Measurements from ENCODE around the gene LRRTM1. TPM values are rescaled to one million over a fixed set of nuclear protein-coding genes. Genes with fewer than 3 reads are reported as not detected.
A peak's percentile ranks its signal among the peaks of the same experiment; 100 is the strongest.

Gene LRRTM1, protein sequence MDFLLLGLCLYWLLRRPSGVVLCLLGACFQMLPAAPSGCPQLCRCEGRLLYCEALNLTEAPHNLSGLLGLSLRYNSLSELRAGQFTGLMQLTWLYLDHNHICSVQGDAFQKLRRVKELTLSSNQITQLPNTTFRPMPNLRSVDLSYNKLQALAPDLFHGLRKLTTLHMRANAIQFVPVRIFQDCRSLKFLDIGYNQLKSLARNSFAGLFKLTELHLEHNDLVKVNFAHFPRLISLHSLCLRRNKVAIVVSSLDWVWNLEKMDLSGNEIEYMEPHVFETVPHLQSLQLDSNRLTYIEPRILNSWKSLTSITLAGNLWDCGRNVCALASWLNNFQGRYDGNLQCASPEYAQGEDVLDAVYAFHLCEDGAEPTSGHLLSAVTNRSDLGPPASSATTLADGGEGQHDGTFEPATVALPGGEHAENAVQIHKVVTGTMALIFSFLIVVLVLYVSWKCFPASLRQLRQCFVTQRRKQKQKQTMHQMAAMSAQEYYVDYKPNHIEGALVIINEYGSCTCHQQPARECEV
- total RNA-seq: 0.27 TPM
- 1 to 10 TPM in 2 of 8 donors, under 1 TPM in 6; 0.40 to 1.7 (median 0.65) TPM for polyA plus RNA-seq (ENCODE audit: insufficient read depth in 1 of 8, insufficient read length in 8 of 8, low replicate concordance in 1 of 8)
- long read RNA-seq, donor 1: 0 reads
- long read RNA-seq, donor 2: 0 reads
- long read RNA-seq, donor 3: 0 reads
- long read RNA-seq, donor 4: 0 reads
- long read RNA-seq, donor 5, partial matches to known transcripts: 0 of 1 reads
- long read RNA-seq, donor 5, other reads (novel, unspliced or antisense): 0 of 1 reads
- long read RNA-seq, donor 6: 0 reads
- long read RNA-seq, donor 7: 0 reads
- long read RNA-seq, donor 8: 0 reads
- long read RNA-seq, donor 9: 0 reads
- long read RNA-seq, donor 10: 0 reads
- long read RNA-seq, donor 11, partial matches to known transcripts: 0 of 1 reads
- long read RNA-seq, donor 11, other reads (novel, unspliced or antisense): 0 of 1 reads

GRCh38 chr2:80303909-80304837 is at the start of gene LRRTM1:
LRRTM1 (minus strand) TSS chr2:80304752; CDS start chr2:80303819, 933 bp downstream.
- peak within 1 kb of the TSS; percentile 34 for H3K4me3 ChIP-seq (ENCODE audit: low read length)
- H3K9me3 ChIP-seq (replicated peaks; ENCODE audit: control insufficient read depth, low read depth, low read length): no peaks in the 10 kb centered on the region
- WGBS (ENCODE audit: insufficient coverage): 0% methylated on average over 30 of the region's 64 CpGs
- peak; percentile 30 for DNase-seq
- H3K27me3 ChIP-seq (ENCODE audit: control insufficient read depth, insufficient read depth, low read length): peaks cover 56% of the 10 kb centered on the region
- no peak within 1 kb of the TSS for H3K27ac ChIP-seq (ENCODE audit: low read length)
- H3K36me3 ChIP-seq (ENCODE audit: control insufficient read depth, insufficient read depth, low read length): no peaks in the 10 kb centered on the region
- peaks cover 20% of the 10 kb centered on the region for H3K4me1 ChIP-seq (ENCODE audit: control insufficient read depth, insufficient read depth, low read length)

DNA sequence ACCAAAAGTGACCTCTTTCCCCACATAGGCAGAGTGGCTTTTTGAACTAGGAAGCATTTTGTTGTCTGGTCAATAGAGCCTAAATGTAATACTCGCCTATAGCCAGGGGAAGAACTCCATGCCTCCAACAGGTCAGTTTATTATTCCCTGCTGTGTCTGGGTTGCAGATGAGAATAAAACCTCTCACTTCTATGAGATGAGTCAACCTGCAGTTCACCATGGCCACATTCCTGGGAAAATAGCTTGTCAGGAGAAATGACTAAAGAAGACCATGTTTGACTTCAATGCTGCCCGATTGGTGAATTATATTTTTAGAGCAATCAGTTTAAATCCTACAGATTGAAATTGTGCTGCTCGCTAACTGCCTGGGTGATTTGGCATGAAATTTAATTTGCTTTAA is 46.7 kb upstream of the LRRTM1 start:
- no peak for DNase-seq
- Histone ChIP-seq H3K36me3 (ENCODE audit: control insufficient read depth, insufficient read depth, low read length) (no peaks in the 10 kb centered on the region), H3K4me1 (ENCODE audit: control insufficient read depth, insufficient read depth, low read length) (no peaks in the 10 kb centered on the region), H3K27me3 (ENCODE audit: control insufficient read depth, insufficient read depth, low read length) (no peaks in the 10 kb centered on the region), H3K9me3 (replicated peaks; ENCODE audit: control insufficient read depth, low read depth, low read length) (no peaks in the 10 kb centered on the region), H3K4me3 (ENCODE audit: low read length) (no peak overlapping the region), H3K27ac (ENCODE audit: low read length) (no peak overlapping the region)
- 83% methylated on average over 2 of the region's 3 CpGs for WGBS (ENCODE audit: insufficient coverage)

DNA sequence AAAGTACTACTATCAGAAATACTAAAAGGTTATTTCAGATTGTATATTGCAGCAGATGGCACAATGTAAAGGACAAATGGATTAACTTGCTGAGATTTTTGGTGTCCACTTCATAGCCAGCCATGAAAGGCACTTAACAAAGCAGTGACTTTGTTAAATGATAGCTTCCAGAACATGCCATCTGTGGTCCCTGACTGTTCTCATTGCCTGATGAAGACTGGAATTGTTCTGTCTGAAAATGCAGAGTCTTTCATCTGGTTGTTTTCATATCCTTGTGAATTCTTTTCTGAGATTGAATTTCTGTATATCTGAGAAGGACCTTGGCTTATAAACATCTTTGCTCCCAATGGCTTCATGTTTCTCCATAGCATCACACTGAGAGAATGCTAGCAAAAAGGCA is 44.4 kb upstream of the LRRTM1 start:
- Histone ChIP-seq H3K36me3 (ENCODE audit: control insufficient read depth, insufficient read depth, low read length) (no peaks in the 10 kb centered on the region), H3K4me1 (ENCODE audit: control insufficient read depth, insufficient read depth, low read length) (no peaks in the 10 kb centered on the region), H3K27me3 (ENCODE audit: control insufficient read depth, insufficient read depth, low read length) (no peaks in the 10 kb centered on the region), H3K4me3 (ENCODE audit: low read length) (no peak overlapping the region), H3K9me3 (replicated peaks; ENCODE audit: control insufficient read depth, low read depth, low read length) (no peaks in the 10 kb centered on the region), H3K27ac (ENCODE audit: low read length) (no peak overlapping the region)
- no peak for DNase-seq

DNA sequence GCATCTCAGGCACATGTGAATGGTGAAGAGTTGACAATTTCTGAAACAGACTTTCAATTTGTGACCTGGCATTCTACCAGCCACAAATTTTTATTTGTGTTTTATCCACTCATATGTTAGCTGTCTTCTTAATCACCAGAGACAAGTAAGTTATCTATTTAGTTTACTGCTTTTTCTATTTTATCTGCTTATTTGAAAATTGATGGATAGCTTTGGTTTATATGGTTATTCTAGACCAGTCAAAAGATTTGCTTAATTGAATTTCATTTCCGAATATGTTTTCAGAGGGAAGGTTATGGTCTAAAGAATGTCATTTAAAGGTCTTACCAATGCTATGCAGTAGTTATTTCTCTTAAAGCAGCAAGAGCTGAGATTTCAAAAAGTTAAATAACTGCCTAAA is 43.5 kb upstream of the LRRTM1 start:
- Histone ChIP-seq H3K27ac (ENCODE audit: low read length) (no peak overlapping the region), H3K9me3 (replicated peaks; ENCODE audit: control insufficient read depth, low read depth, low read length) (no peaks in the 10 kb centered on the region), H3K36me3 (ENCODE audit: control insufficient read depth, insufficient read depth, low read length) (no peaks in the 10 kb centered on the region), H3K4me1 (ENCODE audit: control insufficient read depth, insufficient read depth, low read length) (no peaks in the 10 kb centered on the region), H3K27me3 (ENCODE audit: control insufficient read depth, insufficient read depth, low read length) (no peaks in the 10 kb centered on the region), H3K4me3 (ENCODE audit: low read length) (no peak overlapping the region)
- DNase-seq: no peak
- no CpG with 5 or more reads among the region's 1 CpG for WGBS (ENCODE audit: insufficient coverage)

GRCh38 chr2:80340022-80340421 is 35.5 kb upstream of the LRRTM1 start:
- Histone ChIP-seq H3K9me3 (replicated peaks; ENCODE audit: control insufficient read depth, low read depth, low read length) (no peaks in the 10 kb centered on the region), H3K4me3 (ENCODE audit: low read length) (no peak overlapping the region), H3K4me1 (ENCODE audit: control insufficient read depth, insufficient read depth, low read length) (no peaks in the 10 kb centered on the region), H3K27me3 (ENCODE audit: control insufficient read depth, insufficient read depth, low read length) (no peaks in the 10 kb centered on the region), H3K27ac (ENCODE audit: low read length) (no peak overlapping the region), H3K36me3 (ENCODE audit: control insufficient read depth, insufficient read depth, low read length) (no peaks in the 10 kb centered on the region)
- no CpG with 5 or more reads among the region's 3 CpGs for WGBS (ENCODE audit: insufficient coverage)
- DNase-seq: no peak

- no CpG with 5 or more reads among the region's 2 CpGs for WGBS (ENCODE audit: insufficient coverage)
- Histone ChIP-seq H3K36me3 (ENCODE audit: control insufficient read depth, insufficient read depth, low read length) (no peaks in the 10 kb centered on the region), H3K4me3 (ENCODE audit: low read length) (no peak overlapping the region), H3K27me3 (ENCODE audit: control insufficient read depth, insufficient read depth, low read length) (no peaks in the 10 kb centered on the region), H3K27ac (ENCODE audit: low read length) (no peak overlapping the region), H3K9me3 (replicated peaks; ENCODE audit: control insufficient read depth, low read depth, low read length) (no peaks in the 10 kb centered on the region), H3K4me1 (ENCODE audit: control insufficient read depth, insufficient read depth, low read length) (no peaks in the 10 kb centered on the region)
- no peak for DNase-seq
These were observed 34.2 kb upstream of the LRRTM1 start for GRCh38 chr2:80338794-80339193.

GRCh38 chr2:80335411-80335810 is 30.9 kb upstream of the LRRTM1 start:
- no peaks in the 10 kb centered on the region for H3K4me1 ChIP-seq (ENCODE audit: control insufficient read depth, insufficient read depth, low read length)
- H3K36me3 ChIP-seq (ENCODE audit: control insufficient read depth, insufficient read depth, low read length): no peaks in the 10 kb centered on the region
- no peaks in the 10 kb centered on the region for H3K27me3 ChIP-seq (ENCODE audit: control insufficient read depth, insufficient read depth, low read length)
- H3K4me3 ChIP-seq (ENCODE audit: low read length): no peak overlapping the region
- no peak overlapping the region for H3K27ac ChIP-seq (ENCODE audit: low read length)
- DNase-seq: no peak
- no CpG with 5 or more reads among the region's 1 CpG for WGBS (ENCODE audit: insufficient coverage)
- H3K9me3 ChIP-seq (replicated peaks; ENCODE audit: control insufficient read depth, low read depth, low read length): no peaks in the 10 kb centered on the region

DNA sequence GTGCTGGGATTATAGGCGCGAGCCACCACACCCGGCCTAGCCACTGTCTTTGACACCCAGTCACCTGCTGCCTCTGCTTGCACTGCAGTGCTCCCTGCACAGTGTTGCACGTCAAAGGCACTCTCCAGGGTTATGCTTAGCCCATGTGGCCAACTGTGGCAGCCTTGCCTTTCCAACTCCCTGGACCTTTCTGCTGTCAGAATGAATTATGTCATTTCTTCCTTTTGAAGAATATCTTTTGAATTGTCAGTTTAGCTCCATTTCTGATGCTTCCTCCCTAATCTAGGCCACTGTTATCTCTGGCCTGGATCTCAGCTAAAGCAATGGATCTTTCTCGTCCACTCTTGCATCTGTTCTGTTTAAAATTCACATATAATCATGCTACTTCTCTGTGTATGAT is 29.3 kb upstream of the LRRTM1 start:
- WGBS (ENCODE audit: insufficient coverage): 90% methylated on average over 4 of the region's 5 CpGs
- Histone ChIP-seq H3K36me3 (ENCODE audit: control insufficient read depth, insufficient read depth, low read length) (no peaks in the 10 kb centered on the region), H3K27ac (ENCODE audit: low read length) (no peak overlapping the region), H3K4me1 (ENCODE audit: control insufficient read depth, insufficient read depth, low read length) (no peaks in the 10 kb centered on the region), H3K27me3 (ENCODE audit: control insufficient read depth, insufficient read depth, low read length) (no peaks in the 10 kb centered on the region), H3K4me3 (ENCODE audit: low read length) (no peak overlapping the region), H3K9me3 (replicated peaks; ENCODE audit: control insufficient read depth, low read depth, low read length) (no peaks in the 10 kb centered on the region)
- DNase-seq: no peak

DNA sequence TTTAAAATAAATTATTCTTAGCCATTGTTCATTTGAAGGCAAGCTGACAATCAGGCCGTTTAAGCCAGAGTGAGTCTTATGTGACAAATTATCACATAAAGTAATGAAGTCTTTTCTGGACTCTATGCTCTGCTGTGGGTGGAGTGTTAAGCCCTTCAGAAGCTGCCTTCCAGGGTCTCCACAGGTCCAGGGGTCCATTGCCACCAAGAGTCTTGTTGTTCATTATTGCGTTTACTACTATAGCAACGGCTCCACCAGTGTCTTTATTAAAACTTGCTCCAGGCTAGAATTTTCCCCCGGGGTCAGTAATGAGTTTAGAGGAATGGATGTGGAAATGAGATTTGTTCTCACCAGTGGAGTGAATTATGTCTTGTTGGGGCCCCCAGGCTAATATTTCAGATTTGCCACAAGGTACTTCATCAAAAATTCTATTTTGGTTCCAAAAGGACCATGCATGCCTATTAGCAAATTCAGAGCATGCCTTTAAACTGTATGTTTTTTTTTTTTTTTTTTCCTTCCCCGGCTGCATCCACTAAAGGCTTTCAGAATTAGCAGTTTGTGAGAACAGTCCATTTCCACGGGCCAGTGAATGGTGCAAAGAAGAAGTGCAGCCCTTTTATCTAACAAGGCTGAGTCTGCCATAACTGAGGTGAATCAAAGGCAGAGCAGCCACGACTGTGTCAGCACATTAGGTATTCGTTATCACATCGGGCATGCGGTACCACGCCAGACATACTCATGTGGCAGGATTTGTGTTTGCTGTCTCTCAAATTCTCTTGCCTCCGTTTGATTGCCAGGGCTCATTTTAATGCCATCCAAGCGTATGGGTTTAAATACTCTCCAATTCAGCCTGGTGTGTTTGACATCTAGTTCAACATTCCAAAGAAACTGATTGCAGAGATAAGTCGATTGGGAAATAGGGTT is 26.2 kb upstream of the LRRTM1 start:
- Histone ChIP-seq H3K4me1 (ENCODE audit: control insufficient read depth, insufficient read depth, low read length) (no peaks in the 10 kb centered on the region), H3K4me3 (ENCODE audit: low read length) (no peak overlapping the region), H3K36me3 (ENCODE audit: control insufficient read depth, insufficient read depth, low read length) (no peaks in the 10 kb centered on the region), H3K27ac (ENCODE audit: low read length) (no peak overlapping the region), H3K9me3 (replicated peaks; ENCODE audit: control insufficient read depth, low read depth, low read length) (no peaks in the 10 kb centered on the region), H3K27me3 (ENCODE audit: control insufficient read depth, insufficient read depth, low read length) (no peaks in the 10 kb centered on the region)
- 73% methylated on average over 5 of the region's 14 CpGs for WGBS (ENCODE audit: insufficient coverage)
- no peak for DNase-seq
